Keratinocyte (primary cell): ENCODE measurements around the gene CCDC107. TPM values are rescaled to one million over a fixed set of nuclear protein-coding genes. Genes with fewer than 3 reads are reported as not detected.

ENCODE experiments used
- DNase-seq: peaks from one replicate; pipeline ENCODE4 v3.0.0-alpha.2; 2011; ENCODE audit warnings: low read depth, missing footprints, low spot score
- FAIRE-seq: peaks from 2 replicates; lab custom pipeline; 2011; peaks lifted over from hg19 to GRCh38; lab: Jason Lieb, UNC
- H2AFZ ChIP-seq: 2 replicates; pipeline ENCODE4 v1.6.0; 2012; ENCODE audit warnings: low read length, control low read depth, inconsistent platforms; ENCODE audit not compliant: control insufficient read depth
- H3K27ac ChIP-seq: 2 replicates; pipeline ENCODE4 v1.5.1; 2011; ENCODE audit warnings: low read length; ENCODE audit not compliant: control insufficient read depth, insufficient read depth
- H3K27me3 ChIP-seq: 3 replicates; pipeline ENCODE4 v1.6.0; 2011; ENCODE audit warnings: low read length; ENCODE audit not compliant: control insufficient read depth, insufficient read depth; ENCODE audit errors: extremely low read depth
- H3K36me3 ChIP-seq, 2 experiments: 2 replicates in 1 of 2; 3 replicates in 1 of 2; pipeline ENCODE4 v1.5.1; 2011; ENCODE audit warnings: low read length in 2 of 2, mild to moderate bottlenecking in 1 of 2; ENCODE audit not compliant: control insufficient read depth in 2 of 2, insufficient read depth in 2 of 2; ENCODE audit errors: extremely low read depth in 1 of 2
- H3K4me1 ChIP-seq: 3 replicates; pipeline ENCODE4 v1.5.1; 2011; ENCODE audit warnings: low read length; ENCODE audit not compliant: control insufficient read depth, insufficient read depth; ENCODE audit errors: extremely low read depth
- H3K4me2 ChIP-seq: 3 replicates; pipeline ENCODE4 v1.6.0; 2011; ENCODE audit warnings: low read depth, low read length; ENCODE audit not compliant: control insufficient read depth, insufficient read depth; ENCODE audit errors: extremely low read depth
- H3K4me3 ChIP-seq, 3 experiments: fragments of 200-600 bp in 1 of 3; sonication (generic) in 1 of 3; 2 replicates in 2 of 3; 3 replicates in 1 of 3; pipeline ENCODE4 v1.5.1; 2011 to 2016; ENCODE audit warnings: low read length in 3 of 3, mild to moderate bottlenecking in 3 of 3, control low read depth in 2 of 3, inconsistent platforms in 1 of 3, low read depth in 1 of 3, mixed read lengths in 1 of 3, mixed run types in 1 of 3, moderate library complexity in 1 of 3; ENCODE audit not compliant: control insufficient read depth in 2 of 3, insufficient read depth in 2 of 3; ENCODE audit errors: extremely low read depth in 1 of 3
- H3K79me2 ChIP-seq: 2 replicates; pipeline ENCODE4 v1.6.0; 2012; ENCODE audit warnings: low read length; ENCODE audit not compliant: control insufficient read depth, insufficient read depth
- H3K9ac ChIP-seq: 3 replicates; pipeline ENCODE4 v1.6.0; 2011; ENCODE audit warnings: low read length; ENCODE audit not compliant: control insufficient read depth, insufficient read depth; ENCODE audit errors: extremely low read depth
- H3K9me1 ChIP-seq: 3 replicates; pipeline ENCODE4 v1.6.0; 2011; ENCODE audit warnings: low read length; ENCODE audit not compliant: control insufficient read depth, insufficient read depth; ENCODE audit errors: extremely low read depth
- H3K9me3 ChIP-seq: 2 replicates; pipeline ENCODE4 v1.5.1; 2012; ENCODE audit warnings: low read depth, low read length; ENCODE audit not compliant: control insufficient read depth
- H4K20me1 ChIP-seq: 3 replicates; pipeline ENCODE4 v1.6.0; 2011; ENCODE audit warnings: low read length; ENCODE audit not compliant: control insufficient read depth, insufficient read depth; ENCODE audit errors: extremely low read depth
- EZH2 ChIP-seq: IDR thresholded peaks from one replicate; pipeline ENCODE4 v1.6.1; 2012; ENCODE audit warnings: inconsistent platforms, mild to moderate bottlenecking, low read length, moderate library complexity
- dilution Hi-C: fragments of 300-500 bp; cut with MboI; formaldehyde crosslinking; loops from one replicate; pipeline ENCODE4 v1.7.0; 2020; ENCODE audit warnings: low sequenced_read_pairs; ENCODE audit not compliant: extremely low pct_ligation_motif_present
- polyA plus RNA-seq, 5 experiments: library from polyadenylated mRNA; depleted of rRNA in 3 of 5; stranded (reverse) in 3 of 5; stranded (forward) in 1 of 5; unstranded in 1 of 5; fragments of >200 nt; gene quantifications; 1 replicate in 1 of 5; 2 replicates in 3 of 5; 3 replicates in 1 of 5; pipeline versions ENCODE4 v1.2.1 to v1.2.3, GENCODE V29; 2011 to 2012; ENCODE audit warnings: missing spikeins in 2 of 5, low read depth in 1 of 5, low replicate concordance in 1 of 5
- small RNA-seq, 3 experiments: library from RNA; depleted of rRNA; stranded (forward); fragments of <200 nt; gene quantifications; one replicate each; pipeline ENCODE3, GENCODE V24; 2012; ENCODE audit warnings: low read depth in 3 of 3, low replicate concordance in 1 of 3; ENCODE audit not compliant: insufficient read length in 3 of 3
- TF ChIP-seq, protein P1 (sequence below), 3 experiments: IDR thresholded peaks in 1 of 3; conservative IDR thresholded peaks in 1 of 3; optimal IDR thresholded peaks in 1 of 3; 2 replicates in 2 of 3; 3 replicates in 1 of 3; pipeline versions ENCODE3 to v1.5.1; 2011; ENCODE audit warnings: low read length in 3 of 3, mild to moderate bottlenecking in 3 of 3, moderate library complexity in 2 of 3, control low read depth in 1 of 3, inconsistent platforms in 1 of 3; ENCODE audit not compliant: insufficient read depth in 2 of 3; ENCODE audit errors: extremely low read depth in 1 of 3

The CCDC107 gene
- polyA plus RNA-seq, 1 donor (not counting 4 experiments of a cell fraction or from before 2014, with no cell fraction given) = 10.5 TPM

- DNase-seq (no peak), FAIRE-seq (no peak)
- Histone ChIP-seq H3K4me3 (no peak overlapping the region), H3K9me1 (peaks cover 2% of the 10 kb centered on the region), H3K9ac (no peak overlapping the region), H4K20me1 (peaks cover 3% of the 10 kb centered on the region), H3K27me3 (no peaks in the 10 kb centered on the region), H3K4me2 (no peak overlapping the region), H3K4me1 (no peaks in the 10 kb centered on the region), H3K36me3 (peaks cover 67 to 80% of the 10 kb centered on the region in 2 experiments), H3K79me2 (no peaks in the 10 kb centered on the region), H3K9me3 (no peaks in the 10 kb centered on the region), H3K27ac (no peak overlapping the region), H2AFZ (no peak overlapping the region)
- TF ChIP-seq, protein P1, sequence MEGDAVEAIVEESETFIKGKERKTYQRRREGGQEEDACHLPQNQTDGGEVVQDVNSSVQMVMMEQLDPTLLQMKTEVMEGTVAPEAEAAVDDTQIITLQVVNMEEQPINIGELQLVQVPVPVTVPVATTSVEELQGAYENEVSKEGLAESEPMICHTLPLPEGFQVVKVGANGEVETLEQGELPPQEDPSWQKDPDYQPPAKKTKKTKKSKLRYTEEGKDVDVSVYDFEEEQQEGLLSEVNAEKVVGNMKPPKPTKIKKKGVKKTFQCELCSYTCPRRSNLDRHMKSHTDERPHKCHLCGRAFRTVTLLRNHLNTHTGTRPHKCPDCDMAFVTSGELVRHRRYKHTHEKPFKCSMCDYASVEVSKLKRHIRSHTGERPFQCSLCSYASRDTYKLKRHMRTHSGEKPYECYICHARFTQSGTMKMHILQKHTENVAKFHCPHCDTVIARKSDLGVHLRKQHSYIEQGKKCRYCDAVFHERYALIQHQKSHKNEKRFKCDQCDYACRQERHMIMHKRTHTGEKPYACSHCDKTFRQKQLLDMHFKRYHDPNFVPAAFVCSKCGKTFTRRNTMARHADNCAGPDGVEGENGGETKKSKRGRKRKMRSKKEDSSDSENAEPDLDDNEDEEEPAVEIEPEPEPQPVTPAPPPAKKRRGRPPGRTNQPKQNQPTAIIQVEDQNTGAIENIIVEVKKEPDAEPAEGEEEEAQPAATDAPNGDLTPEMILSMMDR (optimal IDR thresholded peaks at IDR 0.05 in 1 of 3, IDR thresholded peaks at IDR 0.05 in 1 of 3, conservative IDR thresholded peaks at IDR 0.05 in 1 of 3; ENCODE audit: extremely low read depth in 1 of 3, insufficient read depth in 2 of 3, low read length in 3 of 3) = no peak
- TF ChIP-seq EZH2 = no peak
- dilution Hi-C loops = no loop called here
These were observed 50.1 kb downstream of the CCDC107 start for GRCh38 chr9:35708146-35708545.

DNA sequence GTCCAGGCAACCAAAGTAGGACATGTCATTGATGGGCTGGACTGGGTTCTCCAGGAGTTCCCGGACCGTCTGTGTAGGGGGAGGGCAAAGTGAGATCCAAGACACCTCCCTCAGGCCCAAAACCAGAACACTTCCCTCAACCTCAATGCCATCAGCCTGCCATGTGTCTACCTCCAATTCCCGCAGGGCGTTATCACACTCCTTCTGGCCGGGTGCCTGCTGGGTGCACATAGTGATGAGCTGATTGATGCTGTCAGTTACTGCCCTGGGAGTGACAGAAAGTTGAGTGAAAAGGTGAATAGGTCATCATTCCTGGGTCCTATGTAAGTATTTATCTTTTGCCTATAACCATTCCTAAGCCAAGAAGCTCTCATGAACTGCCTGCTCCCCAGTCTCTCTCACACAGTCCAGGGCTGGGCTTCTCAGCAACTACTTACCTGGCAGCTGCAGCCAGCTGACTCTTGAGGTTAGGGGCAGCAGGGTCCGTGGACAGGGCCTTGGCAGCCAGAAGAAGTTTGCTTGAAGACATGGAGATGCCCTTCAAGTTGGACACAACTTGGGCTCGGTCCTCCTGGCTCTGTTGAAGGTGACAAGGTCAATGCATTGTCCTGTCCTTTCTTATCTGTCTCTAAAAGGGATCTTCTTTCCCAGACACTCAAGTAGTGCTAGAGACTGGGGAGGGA lies 52.9 kb downstream of the CCDC107 start:
- no peak overlapping the region for H3K9ac ChIP-seq
- H3K9me3 ChIP-seq = no peaks in the 10 kb centered on the region
- TF ChIP-seq, protein P1 (optimal IDR thresholded peaks at IDR 0.05 in 1 of 3, IDR thresholded peaks at IDR 0.05 in 1 of 3, conservative IDR thresholded peaks at IDR 0.05 in 1 of 3; ENCODE audit: extremely low read depth in 1 of 3, insufficient read depth in 2 of 3, low read length in 3 of 3) = no peak
- no peak for TF ChIP-seq EZH2
- H4K20me1 ChIP-seq = peaks cover 3% of the 10 kb centered on the region
- no peaks in the 10 kb centered on the region for H3K79me2 ChIP-seq
- dilution Hi-C loops = no loop called here
- FAIRE-seq (no peak), DNase-seq (no peak)
- no peak overlapping the region for H3K27ac ChIP-seq
- H3K27me3 ChIP-seq = no peaks in the 10 kb centered on the region
- H3K36me3 ChIP-seq = peaks cover 60 to 79% of the 10 kb centered on the region in 2 experiments
- no peak overlapping the region for H3K4me3 ChIP-seq
- no peaks in the 10 kb centered on the region for H3K9me1 ChIP-seq
- no peaks in the 10 kb centered on the region for H3K4me1 ChIP-seq
- H3K4me2 ChIP-seq = no peak overlapping the region
- no peak overlapping the region for H2AFZ ChIP-seq

Small RNA genes lying within 50 kb of the gene (small RNA-seq; reads per million reads assigned to genes)
- gene RMRP (0 reads per million in 3 experiments), gene RN7SL22P (0 reads per million in 3 experiments)

Other genes starting within 250 kb of the CCDC107 start
- gene RUSC2, start 168.2 kb upstream of the CCDC107 start, polyA plus RNA-seq = 4.2 to 7.9 TPM (median 6.3 TPM) in 3 replicates
- gene TESK1, start 53.0 kb upstream of the CCDC107 start, polyA plus RNA-seq = 11.2 to 13.5 TPM (median 11.8 TPM) in 3 replicates
- 0.66 to 2.4 TPM (median 0.82 TPM) in 3 replicates for gene CD72, start 39.9 kb upstream of the CCDC107 start, polyA plus RNA-seq
- not detected in 3 replicates for gene SIT1, start 7.4 kb upstream of the CCDC107 start, polyA plus RNA-seq
- gene RMRP, start 273 bp upstream of the CCDC107 start, polyA plus RNA-seq = 21.6 to 91.8 TPM (median 40.5 TPM) in 3 replicates
- 0.88 to 3.3 TPM (median 2.4 TPM) in 3 replicates for gene ARHGEF39, start 6.9 kb downstream of the CCDC107 start, polyA plus RNA-seq
- gene CA9, start 15.6 kb downstream of the CCDC107 start, polyA plus RNA-seq = 0.89 to 9.5 TPM (median 7.2 TPM) in 3 replicates
- 30.1 to 67.0 TPM (median 53.1 TPM) in 3 replicates for gene TPM2, start 31.6 kb downstream of the CCDC107 start, polyA plus RNA-seq
- gene TLN1, start 73.9 kb downstream of the CCDC107 start, polyA plus RNA-seq = 53.0 to 98.3 TPM (median 54.6 TPM) in 3 replicates
- gene CREB3, start 74.4 kb downstream of the CCDC107 start, polyA plus RNA-seq = 24.6 to 33.2 TPM (median 27.0 TPM) in 3 replicates
- gene GBA2, start 90.9 kb downstream of the CCDC107 start, polyA plus RNA-seq = 28.7 to 42.2 TPM (median 31.7 TPM) in 3 replicates
- 17.6 to 19.8 TPM (median 18.3 TPM) in 3 replicates for gene RGP1, start 91.0 kb downstream of the CCDC107 start, polyA plus RNA-seq
- gene MSMP, start 96.0 kb downstream of the CCDC107 start, polyA plus RNA-seq = not detected in 3 replicates
- 3.5 to 5.0 TPM (median 3.9 TPM) in 3 replicates for gene NPR2, start 133.3 kb downstream of the CCDC107 start, polyA plus RNA-seq
- gene SPAG8, start 154.0 kb downstream of the CCDC107 start, polyA plus RNA-seq = 0.06 to 0.13 TPM (median 0.08 TPM) in 3 replicates
- 11.6 to 16.6 TPM (median 16.6 TPM) in 3 replicates for gene HINT2, start 156.8 kb downstream of the CCDC107 start, polyA plus RNA-seq
- gene FAM221B, start 170.4 kb downstream of the CCDC107 start, polyA plus RNA-seq = not detected in 3 replicates
- gene TMEM8B, start 170.9 kb downstream of the CCDC107 start, polyA plus RNA-seq = 1.3 to 2.0 TPM (median 2.0 TPM) in 3 replicates
- gene OR13J1, start 212.1 kb downstream of the CCDC107 start, polyA plus RNA-seq = not detected in 3 replicates
- not detected in 3 replicates for gene HRCT1, start 247.9 kb downstream of the CCDC107 start, polyA plus RNA-seq